Measurements from ENCODE around the gene TRIO.

DNA sequence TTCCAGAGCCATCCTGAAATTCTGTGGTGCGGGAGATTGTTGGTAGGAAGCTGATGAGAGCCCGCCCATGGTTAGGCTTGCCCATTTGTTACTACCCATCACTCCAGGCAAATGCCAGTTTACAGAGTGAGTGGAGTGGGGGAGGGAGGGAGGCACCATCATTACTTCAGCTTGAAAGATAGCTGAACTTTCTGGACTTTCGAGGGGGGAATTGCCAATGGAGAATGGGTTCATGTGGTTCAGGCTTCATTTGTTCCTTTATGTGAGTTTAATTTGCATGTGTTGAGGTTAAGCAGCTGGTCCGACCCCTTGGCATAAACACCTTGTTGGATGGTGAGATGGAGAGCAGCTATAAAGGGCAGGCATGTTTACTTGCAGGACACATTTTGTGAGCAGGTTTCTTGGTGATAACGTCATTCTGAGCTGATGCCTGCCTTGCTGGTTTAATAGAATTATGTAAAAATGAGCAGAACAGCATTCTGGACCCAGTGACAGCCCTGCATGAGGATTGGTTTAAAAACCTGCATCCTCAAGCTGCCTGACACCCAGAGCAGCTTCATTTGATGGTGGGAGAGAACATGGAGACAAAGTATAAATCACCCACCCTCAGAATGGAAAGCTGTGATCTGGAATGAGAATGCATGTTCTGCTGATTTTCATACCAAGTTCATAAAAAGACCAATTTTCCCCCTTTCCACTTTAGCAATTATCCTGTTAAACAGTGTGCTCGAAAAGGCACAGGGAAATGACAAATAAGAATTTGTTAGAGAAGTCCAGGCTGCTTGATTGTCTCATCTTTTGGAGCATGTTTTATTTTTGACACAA lies 106.3 kb downstream of the TRIO start:
- TF ChIP-seq, protein P1, sequence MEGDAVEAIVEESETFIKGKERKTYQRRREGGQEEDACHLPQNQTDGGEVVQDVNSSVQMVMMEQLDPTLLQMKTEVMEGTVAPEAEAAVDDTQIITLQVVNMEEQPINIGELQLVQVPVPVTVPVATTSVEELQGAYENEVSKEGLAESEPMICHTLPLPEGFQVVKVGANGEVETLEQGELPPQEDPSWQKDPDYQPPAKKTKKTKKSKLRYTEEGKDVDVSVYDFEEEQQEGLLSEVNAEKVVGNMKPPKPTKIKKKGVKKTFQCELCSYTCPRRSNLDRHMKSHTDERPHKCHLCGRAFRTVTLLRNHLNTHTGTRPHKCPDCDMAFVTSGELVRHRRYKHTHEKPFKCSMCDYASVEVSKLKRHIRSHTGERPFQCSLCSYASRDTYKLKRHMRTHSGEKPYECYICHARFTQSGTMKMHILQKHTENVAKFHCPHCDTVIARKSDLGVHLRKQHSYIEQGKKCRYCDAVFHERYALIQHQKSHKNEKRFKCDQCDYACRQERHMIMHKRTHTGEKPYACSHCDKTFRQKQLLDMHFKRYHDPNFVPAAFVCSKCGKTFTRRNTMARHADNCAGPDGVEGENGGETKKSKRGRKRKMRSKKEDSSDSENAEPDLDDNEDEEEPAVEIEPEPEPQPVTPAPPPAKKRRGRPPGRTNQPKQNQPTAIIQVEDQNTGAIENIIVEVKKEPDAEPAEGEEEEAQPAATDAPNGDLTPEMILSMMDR (IDR thresholded peaks at IDR 0.05), result no peak
- TF ChIP-seq POLR2A (IDR thresholded peaks at IDR 0.05; ENCODE audit: low read depth), result no peak
- TF ChIP-seq POLR2AphosphoS5 (IDR thresholded peaks at IDR 0.05), result no peak
